T-helper 17 cell (primary cell): Measurements from ENCODE around the gene TTLL5. TPM values are rescaled to one million over a fixed set of nuclear protein-coding genes. Genes with fewer than 3 reads are reported as not detected.

Experiments used
- ATAC-seq: fragments of 150-1000 bp; cut with Tn5 transposase; 2 replicates; pipeline ENCODE4 v1.10.0; 2021; ENCODE audit warnings: mild to moderate bottlenecking, moderate library complexity
- DNase-seq, 3 donors: peaks; one replicate each; pipeline versions ENCODE4 v3.0.0 to v3.0.0-alpha.2; 2020 to 2021
- H3K9me3 ChIP-seq: one replicate; pipeline ENCODE4 v1.7.0; 2013; ENCODE audit warnings: low read length, mild to moderate bottlenecking; ENCODE audit not compliant: control insufficient read depth, poor library complexity, severe bottlenecking
- H3K27ac Mint-ChIP-seq: one replicate; pipeline ENCODE4 v1.8.0; 2022; ENCODE audit warnings: mild to moderate bottlenecking, moderate library complexity, mixed read lengths
- H3K27me3 Mint-ChIP-seq: one replicate; pipeline ENCODE4 v1.8.0; 2022; ENCODE audit warnings: mixed read lengths
- H3K36me3 Mint-ChIP-seq: one replicate; pipeline ENCODE4 v1.8.0; 2022; ENCODE audit warnings: low read depth, mixed read lengths
- H3K4me1 Mint-ChIP-seq: one replicate; pipeline ENCODE4 v1.8.0; 2022; ENCODE audit warnings: mild to moderate bottlenecking, mixed read lengths
- H3K4me3 Mint-ChIP-seq: one replicate; pipeline ENCODE4 v1.8.0; 2022; ENCODE audit warnings: mild to moderate bottlenecking, moderate library complexity, mixed read lengths
- total RNA-seq, 4 donors: library from RNA in 2 of 4; stranded (reverse) in 2 of 4; gene quantifications; one replicate each; pipeline ENCODE4 v1.2.3 and lab custom pipeline; 2022 to 2026

Gene TTLL5
- total RNA-seq, 2 donors from 2014 or later: 26.0 to 31.9 TPM

GRCh38 chr14:75981426-75982265, 320.6 kb downstream of the TTLL5 start, which contains the start of gene TGFB3:
TSS of gene TGFB3 (minus strand) at chr14:75981995. CDS start at chr14:75980893, 1,102 bp downstream.
- DNase-seq (peak in 2 of 3 donors; percentile 21 to 29), ATAC-seq (peak; percentile 52)
- H3K4me3 Mint-ChIP-seq: peak within 1 kb of the TSS; percentile 98
- peaks cover 43% of the 10 kb centered on the region for H3K4me1 Mint-ChIP-seq
- H3K27ac Mint-ChIP-seq: peak within 1 kb of the TSS; percentile 93
- H3K27me3 Mint-ChIP-seq: no peaks in the 10 kb centered on the region
- H3K9me3 ChIP-seq: no peaks in the 10 kb centered on the region
- H3K36me3 Mint-ChIP-seq: no peaks in the 10 kb centered on the region

DNA sequence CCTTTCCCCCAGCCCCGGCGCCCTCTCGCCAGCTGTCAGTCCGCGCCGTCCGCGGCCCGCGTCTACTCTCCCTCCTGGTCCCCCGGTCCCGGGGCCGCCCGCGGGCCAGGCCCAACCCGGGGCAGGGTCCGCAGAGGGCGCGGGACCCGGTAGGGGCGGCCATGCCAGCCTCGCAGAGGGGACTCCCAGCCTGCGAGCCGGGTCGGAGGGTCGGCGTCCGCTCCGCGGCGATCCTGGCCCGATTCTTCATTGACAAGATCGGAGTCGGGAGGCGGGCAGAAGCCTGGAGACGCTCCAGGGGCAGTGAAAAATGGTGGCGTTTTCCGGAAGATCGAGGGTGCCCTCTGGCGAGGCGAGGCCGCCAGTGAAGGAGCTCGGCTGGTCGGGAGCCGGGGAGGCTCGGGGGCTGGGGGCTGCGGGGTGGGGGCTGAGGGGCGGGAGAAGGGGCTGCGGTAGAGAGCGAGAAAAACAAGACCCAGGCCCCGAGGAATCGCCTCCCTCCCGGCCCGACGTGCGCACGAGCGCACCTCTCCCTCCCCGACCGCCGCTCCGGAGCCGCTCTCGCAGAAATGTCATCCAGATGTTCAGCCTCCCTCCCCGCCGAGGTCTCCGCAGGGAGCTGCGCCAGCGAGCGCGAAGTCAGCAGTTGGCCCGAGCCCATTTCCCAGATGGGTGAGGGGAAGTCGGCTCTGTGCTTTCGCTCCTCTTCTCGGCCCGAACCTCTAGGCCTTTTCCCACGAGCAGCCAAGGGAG, 321.4 kb downstream of the TTLL5 start:
- no peaks in the 10 kb centered on the region for H3K36me3 Mint-ChIP-seq
- H3K27me3 Mint-ChIP-seq: no peaks in the 10 kb centered on the region
- H3K4me1 Mint-ChIP-seq: peaks cover 45% of the 10 kb centered on the region
- peak overlapping the region; percentile 98 for H3K4me3 Mint-ChIP-seq
- H3K27ac Mint-ChIP-seq: peak overlapping the region; percentile 93
- peak; percentile 78 for ATAC-seq
- peak; percentile 61 to 73 (median 66) for DNase-seq
- H3K9me3 ChIP-seq: no peaks in the 10 kb centered on the region

DNA sequence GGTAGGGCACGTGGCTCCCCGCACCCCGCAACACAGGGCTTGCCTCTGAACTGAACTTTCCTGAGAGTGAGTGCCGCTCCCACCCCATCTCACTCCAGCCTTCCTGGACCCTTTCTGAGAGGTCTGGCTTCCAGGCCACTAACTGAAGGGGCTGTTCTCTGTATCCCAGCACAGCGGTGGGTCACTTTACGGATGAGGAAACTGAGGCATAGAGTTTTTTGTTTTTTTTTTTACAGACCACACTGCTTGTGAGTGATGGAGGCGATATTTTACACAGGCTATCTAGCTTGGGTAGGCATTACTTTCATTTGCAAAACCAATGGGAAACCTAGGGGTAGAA, 321.9 kb downstream of the TTLL5 start:
- DNase-seq (no peak), ATAC-seq (no peak)
- H3K9me3 ChIP-seq: no peaks in the 10 kb centered on the region
- Mint-ChIP-seq H3K27ac (peak overlapping the region; percentile 45), H3K4me3 (peak overlapping the region; percentile 98), H3K27me3 (no peaks in the 10 kb centered on the region), H3K36me3 (no peaks in the 10 kb centered on the region), H3K4me1 (peaks cover 43% of the 10 kb centered on the region)

- no peaks in the 10 kb centered on the region for H3K27me3 Mint-ChIP-seq
- H3K4me3 Mint-ChIP-seq: no peak overlapping the region
- DNase-seq (no peak), ATAC-seq (no peak)
- H3K27ac Mint-ChIP-seq: no peak overlapping the region
- peaks cover 30% of the 10 kb centered on the region for H3K4me1 Mint-ChIP-seq
- no peaks in the 10 kb centered on the region for H3K9me3 ChIP-seq
- no peaks in the 10 kb centered on the region for H3K36me3 Mint-ChIP-seq
Measured at GRCh38 chr14:75984674-75985073, 323.6 kb downstream of the TTLL5 start.

GRCh38 chr14:75985618-75986438, 324.8 kb downstream of the TTLL5 start, which contains the start of gene IFT43:
TSS of gene IFT43 (plus strand) at chr14:75985763. CDS start at chr14:75985787, 24 bp downstream.
- Mint-ChIP-seq H3K27ac (peak within 1 kb of the TSS; percentile 92), H3K4me3 (peak within 1 kb of the TSS; percentile 90), H3K4me1 (peaks cover 28% of the 10 kb centered on the region), H3K27me3 (no peaks in the 10 kb centered on the region), H3K36me3 (peaks cover 3% of the 10 kb centered on the region)
- H3K9me3 ChIP-seq: no peaks in the 10 kb centered on the region
- DNase-seq: peak; percentile 77 to 80 (median 80)
- ATAC-seq: peak; percentile 77

DNA sequence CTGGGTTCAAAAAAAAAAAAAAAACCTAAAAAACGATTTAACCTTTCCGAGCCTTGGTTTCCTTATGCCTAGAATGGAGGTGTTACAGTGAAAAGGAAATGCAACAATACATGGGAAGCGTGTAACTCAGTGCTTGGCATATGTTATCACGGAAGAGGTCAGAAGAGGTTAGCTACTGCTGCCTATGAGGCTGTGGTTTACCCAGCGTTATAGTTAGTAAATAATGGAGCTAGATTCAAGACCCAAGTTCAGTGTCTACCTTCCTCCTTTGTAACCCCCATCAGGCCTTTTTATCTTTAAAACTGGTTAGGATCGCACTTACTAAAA, 325.4 kb downstream of the TTLL5 start:
- H3K9me3 ChIP-seq: no peaks in the 10 kb centered on the region
- no peaks in the 10 kb centered on the region for H3K27me3 Mint-ChIP-seq
- peaks cover 3% of the 10 kb centered on the region for H3K36me3 Mint-ChIP-seq
- DNase-seq: no peak
- peaks cover 23% of the 10 kb centered on the region for H3K4me1 Mint-ChIP-seq
- peak overlapping the region; percentile 90 for H3K4me3 Mint-ChIP-seq
- no peak for ATAC-seq
- peak overlapping the region; percentile 92 for H3K27ac Mint-ChIP-seq

DNA sequence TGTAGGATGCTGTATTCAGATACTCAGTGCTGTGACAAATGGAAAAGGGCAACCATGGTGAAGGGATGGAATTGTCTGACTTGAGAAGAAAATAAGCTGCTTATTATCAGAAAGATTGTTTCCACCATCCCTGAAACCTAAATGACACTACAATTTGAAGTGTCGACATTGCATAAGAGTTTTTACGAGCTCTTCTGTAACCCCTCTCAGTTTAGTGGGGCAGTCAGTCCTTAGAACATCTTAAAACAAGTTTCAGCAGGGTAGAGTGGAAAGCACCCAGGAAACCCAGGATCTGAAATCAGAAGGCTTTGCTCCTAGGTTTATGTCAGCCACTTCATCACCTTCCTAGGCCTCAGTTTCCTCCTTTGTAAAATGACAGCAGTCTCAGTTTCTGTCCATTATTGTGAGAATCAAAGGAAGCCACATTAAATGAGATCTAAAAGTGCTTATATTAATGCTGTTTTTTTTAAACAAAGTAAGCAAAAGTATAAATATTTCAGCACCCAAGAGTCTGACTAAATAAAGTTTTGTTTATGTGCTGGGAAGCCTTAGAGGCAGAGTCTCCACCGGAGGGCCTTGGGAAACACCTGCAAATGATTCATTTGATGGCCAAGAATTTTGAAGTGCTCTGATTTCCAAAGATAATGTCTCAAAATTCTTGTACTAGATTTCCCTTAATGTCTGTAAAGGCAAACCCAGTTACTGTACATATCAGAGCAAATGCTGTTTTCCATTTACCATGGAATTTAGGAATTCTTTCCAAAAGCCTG, 326.3 kb downstream of the TTLL5 start:
- H3K4me1 Mint-ChIP-seq: peaks cover 17% of the 10 kb centered on the region
- H3K27me3 Mint-ChIP-seq: no peaks in the 10 kb centered on the region
- peaks cover 3% of the 10 kb centered on the region for H3K36me3 Mint-ChIP-seq
- peak overlapping the region; percentile 92 for H3K27ac Mint-ChIP-seq
- ATAC-seq (no peak), DNase-seq (no peak)
- H3K9me3 ChIP-seq: no peaks in the 10 kb centered on the region
- no peak overlapping the region for H3K4me3 Mint-ChIP-seq

GRCh38 chr14:75989134-75989533, 328.1 kb downstream of the TTLL5 start:
- H3K4me3 Mint-ChIP-seq: no peak overlapping the region
- no peak overlapping the region for H3K27ac Mint-ChIP-seq
- H3K9me3 ChIP-seq: no peaks in the 10 kb centered on the region
- H3K4me1 Mint-ChIP-seq: peaks cover 15% of the 10 kb centered on the region
- DNase-seq: no peak
- no peaks in the 10 kb centered on the region for H3K27me3 Mint-ChIP-seq
- no peak for ATAC-seq
- peaks cover 7% of the 10 kb centered on the region for H3K36me3 Mint-ChIP-seq

DNA sequence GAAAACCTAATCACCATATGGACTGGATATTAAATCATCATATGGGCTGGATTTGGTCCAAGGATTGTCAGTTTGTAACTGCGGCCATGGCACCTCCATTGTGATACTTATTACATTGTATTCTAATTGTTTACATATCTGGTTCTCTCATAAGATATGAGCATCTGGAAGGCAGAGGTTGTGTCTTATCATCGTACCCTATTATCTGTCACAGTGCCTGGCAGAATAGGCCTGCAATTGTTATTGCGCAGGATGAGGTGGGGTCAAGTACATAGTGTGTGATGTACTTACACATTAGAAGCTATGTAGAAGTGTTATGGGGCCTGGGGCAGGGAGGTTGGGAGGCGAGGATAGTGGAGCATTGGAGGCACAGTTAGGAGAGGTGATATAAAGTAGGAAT, 329.3 kb downstream of the TTLL5 start:
- H3K4me3 Mint-ChIP-seq: no peak overlapping the region
- DNase-seq (no peak), ATAC-seq (no peak)
- peaks cover 10% of the 10 kb centered on the region for H3K36me3 Mint-ChIP-seq
- no peaks in the 10 kb centered on the region for H3K9me3 ChIP-seq
- no peak overlapping the region for H3K27ac Mint-ChIP-seq
- no peaks in the 10 kb centered on the region for H3K27me3 Mint-ChIP-seq
- H3K4me1 Mint-ChIP-seq: peaks cover 13% of the 10 kb centered on the region

GRCh38 chr14:75991753-75992152, 330.7 kb downstream of the TTLL5 start:
- H3K9me3 ChIP-seq: no peaks in the 10 kb centered on the region
- H3K27ac Mint-ChIP-seq: no peak overlapping the region

DNA sequence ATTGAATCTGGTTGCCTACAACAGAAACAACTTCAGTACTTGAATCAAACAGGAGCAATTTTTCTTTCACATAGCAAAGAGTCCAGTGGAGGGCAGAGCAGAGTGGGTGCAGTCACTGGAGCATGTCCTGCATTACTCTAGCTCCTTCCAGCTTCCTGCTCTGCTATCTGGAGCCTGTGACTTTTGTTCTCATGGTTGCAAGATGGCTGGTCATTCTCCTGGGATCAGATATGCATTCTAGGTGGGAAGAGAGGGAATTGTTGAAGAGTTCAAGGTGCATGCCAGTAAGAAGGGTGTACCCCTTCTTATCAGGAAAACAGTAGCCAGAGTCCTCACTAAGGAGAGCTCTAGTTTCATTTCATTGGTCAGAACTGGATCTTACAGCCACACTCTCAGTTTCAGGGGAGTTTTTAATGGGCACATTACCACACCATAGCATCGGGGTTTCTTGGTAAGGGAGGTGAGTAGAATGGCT, 332.6 kb downstream of the TTLL5 start:
- ATAC-seq (no peak), DNase-seq (no peak)
- Mint-ChIP-seq H3K4me3 (no peak overlapping the region), H3K27ac (no peak overlapping the region), H3K36me3 (peaks cover 22% of the 10 kb centered on the region), H3K27me3 (no peaks in the 10 kb centered on the region), H3K4me1 (peaks cover 7% of the 10 kb centered on the region)
- no peaks in the 10 kb centered on the region for H3K9me3 ChIP-seq

More at GRCh38 chr14:75991753-75992152, 330.7 kb downstream of the TTLL5 start:
- H3K4me1 Mint-ChIP-seq: peaks cover 5% of the 10 kb centered on the region
- H3K27me3 Mint-ChIP-seq: no peaks in the 10 kb centered on the region
- H3K4me3 Mint-ChIP-seq: no peak overlapping the region
- no peak for ATAC-seq
- DNase-seq: no peak
- peaks cover 13% of the 10 kb centered on the region for H3K36me3 Mint-ChIP-seq

DNA sequence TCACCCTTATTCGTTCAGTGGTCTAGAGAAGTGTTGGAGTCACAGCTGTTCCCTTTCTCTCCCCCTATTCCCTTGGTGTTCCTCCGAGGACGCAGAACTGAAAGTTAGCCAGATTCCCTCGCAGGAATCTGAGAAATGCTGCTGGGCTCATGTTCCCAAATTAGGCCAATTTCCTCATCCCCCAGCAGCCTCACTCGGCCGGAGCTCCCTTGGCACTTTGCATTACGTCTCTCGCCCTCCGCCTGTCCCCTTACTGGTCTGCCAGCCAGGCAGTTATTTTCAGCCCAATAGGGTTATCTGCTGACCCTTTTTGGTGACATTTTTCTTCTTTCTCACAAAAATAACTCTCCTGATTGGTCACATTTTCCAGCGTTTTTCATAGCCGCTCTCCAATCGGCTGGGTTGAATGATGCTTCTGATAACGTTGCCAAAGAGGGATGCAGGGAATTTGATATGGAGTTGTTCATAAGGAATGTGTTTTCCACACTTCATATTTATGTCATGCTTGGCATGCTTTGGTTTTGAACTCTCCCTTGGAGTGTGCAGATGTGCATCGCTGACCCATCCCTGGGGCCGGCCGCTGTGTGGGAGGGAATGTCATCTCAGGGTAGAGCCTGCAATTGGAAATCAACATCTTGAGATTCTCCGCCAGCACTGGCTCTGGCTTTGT, 334.5 kb downstream of the TTLL5 start:
- Mint-ChIP-seq H3K4me1 (peaks cover 5% of the 10 kb centered on the region), H3K4me3 (no peak overlapping the region), H3K36me3 (peaks cover 23% of the 10 kb centered on the region), H3K27me3 (no peaks in the 10 kb centered on the region), H3K27ac (no peak overlapping the region)
- ATAC-seq (no peak), DNase-seq (no peak)
- H3K9me3 ChIP-seq: no peaks in the 10 kb centered on the region
